ENCODE measurements around the gene DSCAML1. TPM values are rescaled to one million over a fixed set of nuclear protein-coding genes. Genes with fewer than 3 reads are reported as not detected.

DSCAML1 gene
- total and polyA plus RNA-seq, 2 of the 8 experiments (the other 6 are each of a cell fraction or from before 2014, with no cell fraction given) = 0.19 to 0.24 TPM

DNA sequence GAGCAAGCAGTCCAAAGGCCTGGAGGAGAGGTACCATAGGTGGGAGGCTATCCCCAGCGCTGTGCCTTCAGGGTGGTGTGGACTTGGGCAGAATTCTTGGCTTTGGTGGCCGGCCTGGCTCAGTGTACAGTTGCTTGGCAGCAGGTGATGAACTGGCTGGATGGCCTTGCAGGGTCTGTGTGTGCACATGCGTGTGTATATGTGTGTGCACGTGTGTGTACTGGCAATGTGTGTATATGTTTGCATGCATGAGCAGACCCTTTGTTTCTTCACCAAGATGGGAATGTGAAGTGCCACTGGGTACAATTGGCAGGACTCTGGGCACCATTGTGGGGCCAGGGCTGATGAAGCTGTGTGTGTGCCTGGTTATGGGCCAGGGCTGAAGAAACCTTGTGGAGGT is 416.3 kb downstream of the DSCAML1 start (continued):
- TF ChIP-seq PHF8 (conservative IDR thresholded peaks at IDR 0.05; ENCODE audit: low read depth, low read length) (no peak), FOSL1 (IDR thresholded peaks at IDR 0.05; ENCODE audit: insufficient read depth, low read depth, low read length) (no peak), CREB1 (IDR thresholded peaks at IDR 0.05) (no peak), HDAC6 (IDR thresholded peaks at IDR 0.05; ENCODE audit: low read depth, low read length) (no peak)

All from H1 (cell line).